ENCODE measurements around the gene TIMP2.

DNA sequence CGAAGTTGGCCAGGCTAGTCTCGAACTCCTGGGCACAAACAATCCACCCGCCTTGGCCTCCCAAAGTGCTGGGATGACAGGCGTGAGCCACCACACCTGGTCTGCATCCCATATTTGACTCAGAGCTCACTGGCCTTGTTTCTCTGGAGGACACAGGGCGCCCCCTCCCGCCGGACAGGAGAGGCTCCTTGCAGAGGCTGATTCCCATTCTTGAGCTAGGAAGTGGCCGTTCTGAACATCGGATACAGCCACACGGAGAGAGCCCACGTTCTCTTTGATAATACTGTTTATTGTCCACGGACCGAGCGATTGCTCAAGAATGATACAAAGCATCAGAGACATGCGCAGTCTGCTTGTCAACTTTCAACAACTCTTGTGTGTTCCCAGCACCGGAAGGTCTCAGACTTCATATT lies 72.5 kb downstream of the TIMP2 start:
- TF ChIP-seq, protein P1, sequence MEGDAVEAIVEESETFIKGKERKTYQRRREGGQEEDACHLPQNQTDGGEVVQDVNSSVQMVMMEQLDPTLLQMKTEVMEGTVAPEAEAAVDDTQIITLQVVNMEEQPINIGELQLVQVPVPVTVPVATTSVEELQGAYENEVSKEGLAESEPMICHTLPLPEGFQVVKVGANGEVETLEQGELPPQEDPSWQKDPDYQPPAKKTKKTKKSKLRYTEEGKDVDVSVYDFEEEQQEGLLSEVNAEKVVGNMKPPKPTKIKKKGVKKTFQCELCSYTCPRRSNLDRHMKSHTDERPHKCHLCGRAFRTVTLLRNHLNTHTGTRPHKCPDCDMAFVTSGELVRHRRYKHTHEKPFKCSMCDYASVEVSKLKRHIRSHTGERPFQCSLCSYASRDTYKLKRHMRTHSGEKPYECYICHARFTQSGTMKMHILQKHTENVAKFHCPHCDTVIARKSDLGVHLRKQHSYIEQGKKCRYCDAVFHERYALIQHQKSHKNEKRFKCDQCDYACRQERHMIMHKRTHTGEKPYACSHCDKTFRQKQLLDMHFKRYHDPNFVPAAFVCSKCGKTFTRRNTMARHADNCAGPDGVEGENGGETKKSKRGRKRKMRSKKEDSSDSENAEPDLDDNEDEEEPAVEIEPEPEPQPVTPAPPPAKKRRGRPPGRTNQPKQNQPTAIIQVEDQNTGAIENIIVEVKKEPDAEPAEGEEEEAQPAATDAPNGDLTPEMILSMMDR (IDR thresholded peaks at IDR 0.05; ENCODE audit: poor library complexity) = no peak
- TF ChIP-seq EZH2 (IDR thresholded peaks at IDR 0.05; ENCODE audit: borderline replicate concordance) = no peak
